ENCODE results near the gene HLCS. TPM values are rescaled to one million over a fixed set of nuclear protein-coding genes. Genes with fewer than 3 reads are reported as not detected.

HLCS gene
- total RNA-seq, 1 experiment from 2014 or later = 12.7 TPM

DNA sequence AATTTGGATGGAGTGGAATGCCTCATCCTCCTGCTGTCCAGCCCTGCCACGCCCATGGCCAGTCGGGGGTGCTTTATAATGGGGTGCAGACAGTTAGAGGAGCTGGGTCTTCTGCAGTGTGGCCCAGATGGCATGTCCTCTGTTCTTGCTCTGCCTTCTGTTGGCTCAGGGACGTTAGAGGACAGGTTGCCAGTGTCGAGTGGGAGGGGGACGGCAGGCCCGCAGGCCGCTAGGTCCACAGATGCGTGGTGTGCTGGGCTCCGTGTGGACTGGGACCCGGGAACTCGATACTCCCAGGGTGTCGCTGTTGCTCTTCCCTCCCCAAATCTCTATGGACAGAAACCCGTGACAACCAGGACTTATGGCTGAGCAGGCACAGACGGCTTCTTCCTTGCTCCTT is 234.3 kb downstream of the HLCS start:
- H3K4me1 ChIP-seq (ENCODE audit: insufficient read depth, low read length) = no peaks in the 10 kb centered on the region
- no peak overlapping the region for H3K4ac ChIP-seq (ENCODE audit: low read depth, low read length)
- TF ChIP-seq, protein P1, sequence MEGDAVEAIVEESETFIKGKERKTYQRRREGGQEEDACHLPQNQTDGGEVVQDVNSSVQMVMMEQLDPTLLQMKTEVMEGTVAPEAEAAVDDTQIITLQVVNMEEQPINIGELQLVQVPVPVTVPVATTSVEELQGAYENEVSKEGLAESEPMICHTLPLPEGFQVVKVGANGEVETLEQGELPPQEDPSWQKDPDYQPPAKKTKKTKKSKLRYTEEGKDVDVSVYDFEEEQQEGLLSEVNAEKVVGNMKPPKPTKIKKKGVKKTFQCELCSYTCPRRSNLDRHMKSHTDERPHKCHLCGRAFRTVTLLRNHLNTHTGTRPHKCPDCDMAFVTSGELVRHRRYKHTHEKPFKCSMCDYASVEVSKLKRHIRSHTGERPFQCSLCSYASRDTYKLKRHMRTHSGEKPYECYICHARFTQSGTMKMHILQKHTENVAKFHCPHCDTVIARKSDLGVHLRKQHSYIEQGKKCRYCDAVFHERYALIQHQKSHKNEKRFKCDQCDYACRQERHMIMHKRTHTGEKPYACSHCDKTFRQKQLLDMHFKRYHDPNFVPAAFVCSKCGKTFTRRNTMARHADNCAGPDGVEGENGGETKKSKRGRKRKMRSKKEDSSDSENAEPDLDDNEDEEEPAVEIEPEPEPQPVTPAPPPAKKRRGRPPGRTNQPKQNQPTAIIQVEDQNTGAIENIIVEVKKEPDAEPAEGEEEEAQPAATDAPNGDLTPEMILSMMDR (conservative IDR thresholded peaks at IDR 0.05) = no peak
- H3K79me1 ChIP-seq (ENCODE audit: insufficient read depth, low read depth, low read length, poor library complexity, severe bottlenecking) = no peaks in the 10 kb centered on the region
- no peak overlapping the region for H3K18ac ChIP-seq (ENCODE audit: insufficient read length, low read depth, low read length)
- H2BK5ac ChIP-seq (ENCODE audit: insufficient read length, low read length) = no peak overlapping the region
- Mint-ChIP-seq H3K4me1 (peaks cover 0 to 4% of the 10 kb centered on the region in 2 experiments; a peak in 2 of 4 replicates), H3K27ac (no peak overlapping the region), H3K27me3 (ENCODE audit: low read depth) (peaks cover 24% of the 10 kb centered on the region), H3K36me3 (ENCODE audit: insufficient read depth in 1 of 3, low read depth in 3 of 3) (no peaks in the 10 kb centered on the region; a peak in 1 of 7 replicates), H3K4me3 (no peak overlapping the region), H3K9me3 (peaks cover 0 to 3% of the 10 kb centered on the region in 2 experiments; a peak in 2 of 5 replicates)
- H3K23me2 ChIP-seq (ENCODE audit: insufficient read length, low read depth, low read length, poor library complexity, severe bottlenecking) = no peaks in the 10 kb centered on the region
- no peaks in the 10 kb centered on the region for H4K20me1 ChIP-seq (ENCODE audit: control insufficient read depth, insufficient read depth, insufficient read length)
- no peak overlapping the region for H4K8ac ChIP-seq (replicated peaks; ENCODE audit: insufficient read length, low read depth, low read length)
- no peak overlapping the region for H3K23ac ChIP-seq (ENCODE audit: insufficient read length, low read depth, low read length)
- H4K91ac ChIP-seq (ENCODE audit: insufficient read length, low read depth, low read length) = no peak overlapping the region
- H3T11ph ChIP-seq (ENCODE audit: low read length) = no peak overlapping the region
- H2BK15ac ChIP-seq (ENCODE audit: low read depth, low read length) = no peak overlapping the region
- DNase-seq = no peak
- H3K79me2 ChIP-seq (ENCODE audit: insufficient read depth, low read length) = no peaks in the 10 kb centered on the region
- H2BK20ac ChIP-seq (ENCODE audit: low read depth, low read length, poor library complexity, severe bottlenecking) = no peak overlapping the region
- no peaks in the 10 kb centered on the region for H3K27me3 ChIP-seq (ENCODE audit: insufficient read depth, low read length)
- H3K27ac ChIP-seq (ENCODE audit: insufficient read length, low read depth, low read length) = no peak overlapping the region
- no peak overlapping the region for H2AK5ac ChIP-seq (ENCODE audit: insufficient read length, low read length)
- H2BK12ac ChIP-seq (ENCODE audit: insufficient read length, low read depth, low read length) = no peak overlapping the region
- H4K5ac ChIP-seq (ENCODE audit: insufficient read length, low read depth, low read length) = no peak overlapping the region
- no peak overlapping the region for H2BK120ac ChIP-seq (ENCODE audit: low read depth, low read length, poor library complexity, severe bottlenecking)
- H2AFZ ChIP-seq (ENCODE audit: low read length) = no peak overlapping the region
- H3K9ac ChIP-seq (ENCODE audit: extremely low read depth, insufficient read length, low read length) = no peak overlapping the region
- H3K9me3 ChIP-seq (ENCODE audit: control insufficient read depth, low read depth, low read length) = no peaks in the 10 kb centered on the region
- WGBS (ENCODE audit: extremely low coverage, insufficient read length, low lambda C conversion rate) = no CpG with 5 or more reads among the region's 14 CpGs
- H3K14ac ChIP-seq (ENCODE audit: insufficient read depth, low read length) = no peak overlapping the region
- H3K56ac ChIP-seq (ENCODE audit: insufficient read length, low read depth, low read length) = no peak overlapping the region
- H3K4me2 ChIP-seq (ENCODE audit: insufficient read depth, insufficient read length, low read length) = no peak overlapping the region

Measured in H9 (cell line).